OCI-LY1 (cell line): Measurements from ENCODE around the gene DNAJB1.

Experiments used
- H2AFZ ChIP-seq: fragments of 200-600 bp; sonication (generic), shearing (Covaris generic); 2 replicates; pipeline ENCODE4 v1.6.0; 2014; ENCODE audit warnings: antibody characterized with exemption, mild to moderate bottlenecking, low read length
- H3F3A ChIP-seq: fragments of 200-600 bp; sonication (generic), shearing (Covaris generic); 2 replicates; pipeline ENCODE4 v1.6.0; 2014; ENCODE audit warnings: mild to moderate bottlenecking, antibody characterized with exemption, low read length, moderate library complexity; ENCODE audit not compliant: insufficient read depth
- H3K27ac ChIP-seq: fragments of 200-600 bp; sonication (generic); 2 replicates; pipeline ENCODE4 v1.5.1; 2014; ENCODE audit warnings: low read length, mixed run types, mild to moderate bottlenecking, low read depth; ENCODE audit not compliant: poor library complexity, severe bottlenecking
- H3K27me3 ChIP-seq: fragments of 200-600 bp; sonication (generic); 2 replicates; pipeline ENCODE4 v1.6.0; 2014; ENCODE audit warnings: antibody characterized with exemption, mild to moderate bottlenecking, low read length, moderate library complexity; ENCODE audit not compliant: insufficient read depth
- H3K36me3 ChIP-seq: fragments of 200-600 bp; sonication (generic); 2 replicates; pipeline ENCODE4 v1.6.1; 2014; ENCODE audit warnings: mild to moderate bottlenecking, antibody characterized with exemption, low read length, moderate library complexity, mixed read lengths; ENCODE audit not compliant: insufficient read depth
- H3K4me1 ChIP-seq: fragments of 200-600 bp; sonication (generic); 2 replicates; pipeline ENCODE4 v1.5.1; 2014; ENCODE audit warnings: mild to moderate bottlenecking, low read length, moderate library complexity; ENCODE audit not compliant: insufficient read depth, severe bottlenecking
- H3K4me2 ChIP-seq: fragments of 200-600 bp; sonication (generic), shearing (Covaris generic); 2 replicates; pipeline ENCODE4 v1.6.1; 2014; ENCODE audit warnings: low read length
- H3K4me3 ChIP-seq: fragments of 200-600 bp; sonication (generic); 2 replicates; pipeline ENCODE4 v1.5.1; 2014; ENCODE audit warnings: low read length, low read depth, mild to moderate bottlenecking, mixed read lengths; ENCODE audit not compliant: poor library complexity, severe bottlenecking
- H3K79me2 ChIP-seq: fragments of 200-600 bp; shearing (Covaris generic); 2 replicates; pipeline ENCODE4 v1.6.1; 2016; ENCODE audit warnings: mixed run types, low read length, mixed read lengths; ENCODE audit not compliant: insufficient read depth
- H3K9ac ChIP-seq: fragments of 200-600 bp; sonication (generic), shearing (Covaris generic); 2 replicates; pipeline ENCODE4 v1.6.1; 2014; ENCODE audit warnings: mild to moderate bottlenecking, low read length, mixed read lengths
- H3K9me2 ChIP-seq: fragments of 200-600 bp; sonication (generic), shearing (Covaris generic); 2 replicates; pipeline ENCODE4 v1.6.1; 2014; ENCODE audit warnings: low read depth, mild to moderate bottlenecking, low read length, mixed read lengths
- H3K9me3 ChIP-seq: fragments of 200-600 bp; shearing (Covaris generic); 2 replicates; pipeline ENCODE4 v1.6.1; 2014; ENCODE audit warnings: low read length, mixed read lengths
- H4K20me1 ChIP-seq: fragments of 200-600 bp; sonication (generic), shearing (Covaris generic); 2 replicates; pipeline ENCODE4 v1.6.0; 2016; ENCODE audit warnings: mild to moderate bottlenecking, low read length; ENCODE audit not compliant: insufficient read depth
- CTCF ChIP-seq: fragments of 200-600 bp; sonication (generic), shearing (Covaris generic); IDR thresholded peaks from 2 replicates; pipeline ENCODE4 v1.5.1; 2017; ENCODE audit warnings: mild to moderate bottlenecking, antibody characterized with exemption, low read length, moderate library complexity, mixed read lengths
- EZH2 ChIP-seq: fragments of 200-600 bp; sonication (generic), shearing (Covaris generic); IDR thresholded peaks from 2 replicates; pipeline ENCODE4 v1.8.0; 2017; ENCODE audit warnings: borderline replicate concordance, mixed run types, mild to moderate bottlenecking, antibody characterized with exemption, low read length, moderate library complexity, mixed read lengths

The DNAJB1 gene

GRCh38 chr19:14476327-14476672 lies 41.9 kb downstream of the DNAJB1 start:
- Histone ChIP-seq H3K4me3 (no peak overlapping the region), H3K9me2 (no peaks in the 10 kb centered on the region), H3K36me3 (peaks cover 15% of the 10 kb centered on the region), H3K4me2 (no peak overlapping the region), H3K4me1 (peaks cover 16% of the 10 kb centered on the region), H3K27ac (no peak overlapping the region), H2AFZ (no peak overlapping the region), H3K79me2 (no peaks in the 10 kb centered on the region), H3K27me3 (peaks cover 6% of the 10 kb centered on the region; the same call in 1 of the 2 replicates), H3K9me3 (no peaks in the 10 kb centered on the region), H3K9ac (no peak overlapping the region), H4K20me1 (no peaks in the 10 kb centered on the region), H3F3A (no peaks in the 10 kb centered on the region)
- TF ChIP-seq EZH2: no peak
- TF ChIP-seq CTCF: no peak

DNA sequence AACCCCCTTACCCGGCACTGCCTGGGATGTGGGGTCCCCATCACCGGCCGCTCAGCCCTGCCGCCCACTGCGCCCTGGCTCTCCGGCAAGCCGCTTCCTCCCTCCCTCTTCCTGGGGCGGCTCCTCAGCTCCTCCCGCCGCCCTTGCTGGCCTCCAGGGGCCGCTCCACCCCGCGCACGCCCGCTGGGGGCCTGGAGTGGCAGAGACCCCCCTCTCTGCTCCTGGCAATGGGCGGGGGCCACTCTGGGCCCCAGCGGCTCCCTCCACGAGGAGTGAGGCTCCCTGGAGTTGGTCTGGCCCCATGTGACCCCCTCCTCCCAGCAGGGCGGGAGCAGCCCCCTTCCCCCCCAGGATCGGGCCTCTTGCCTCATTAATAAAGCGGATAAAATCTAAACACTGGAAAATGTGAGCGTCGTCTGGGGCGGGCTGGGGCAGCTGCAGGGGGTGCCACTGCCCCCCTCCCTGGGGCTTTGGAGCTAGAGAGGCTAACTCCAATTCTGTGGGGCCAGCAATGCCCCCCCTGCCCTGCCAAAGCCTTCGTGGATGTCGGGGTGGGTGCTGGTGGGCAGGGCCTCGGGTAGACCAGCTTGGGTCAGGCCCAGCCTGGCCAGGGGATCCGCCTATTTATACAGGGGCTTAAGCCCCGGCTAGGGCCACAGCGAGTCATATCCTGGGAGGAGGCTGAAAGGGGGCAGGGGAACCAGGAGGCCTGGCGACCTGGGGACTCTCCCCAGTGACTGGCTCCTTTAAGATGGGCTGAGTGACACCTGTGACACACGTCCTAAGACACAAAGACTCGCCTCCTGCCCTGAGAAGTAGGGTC lies 42.7 kb downstream of the DNAJB1 start, which contains the start of gene PTGER1:
TSS of gene PTGER1 (minus strand) at position 104 of the 823 bp plus-strand sequence. CDS start 1,034 bp downstream, outside the sequence.
- H3K4me3 ChIP-seq: no peak within 1 kb of the TSS
- H3F3A ChIP-seq: no peaks in the 10 kb centered on the region
- peaks cover 13% of the 10 kb centered on the region for H3K4me1 ChIP-seq
- H3K9me3 ChIP-seq: no peaks in the 10 kb centered on the region
- no peak within 1 kb of the TSS for H3K4me2 ChIP-seq
- H3K79me2 ChIP-seq: no peaks in the 10 kb centered on the region
- no peaks in the 10 kb centered on the region for H3K9me2 ChIP-seq
- TF ChIP-seq CTCF: no peak; the same call in 1 of the 2 replicates
- TF ChIP-seq EZH2: no peak
- no peak within 1 kb of the TSS for H3K9ac ChIP-seq
- H3K27me3 ChIP-seq: peaks cover 6% of the 10 kb centered on the region; the same call in 1 of the 2 replicates
- no peak within 1 kb of the TSS for H2AFZ ChIP-seq
- H3K27ac ChIP-seq: no peak within 1 kb of the TSS
- H3K36me3 ChIP-seq: peaks cover 20% of the 10 kb centered on the region
- H4K20me1 ChIP-seq: no peaks in the 10 kb centered on the region

GRCh38 chr19:14474827-14475226 lies 43.4 kb downstream of the DNAJB1 start:
- no peak overlapping the region for H3K9ac ChIP-seq
- H4K20me1 ChIP-seq: no peaks in the 10 kb centered on the region
- TF ChIP-seq CTCF (no peak), EZH2 (no peak)
- peaks cover 26% of the 10 kb centered on the region for H3K36me3 ChIP-seq
- H3F3A ChIP-seq: no peaks in the 10 kb centered on the region
- H2AFZ ChIP-seq: no peak overlapping the region
- no peaks in the 10 kb centered on the region for H3K79me2 ChIP-seq
- H3K4me3 ChIP-seq: no peak overlapping the region
- no peak overlapping the region for H3K27ac ChIP-seq
- no peaks in the 10 kb centered on the region for H3K9me3 ChIP-seq
- peaks cover 9% of the 10 kb centered on the region for H3K4me1 ChIP-seq
- H3K27me3 ChIP-seq: peaks cover 6% of the 10 kb centered on the region; the same call in 1 of the 2 replicates
- no peaks in the 10 kb centered on the region for H3K9me2 ChIP-seq
- H3K4me2 ChIP-seq: no peak overlapping the region
